ENCODE data around the gene ANKRD39.

The ANKRD39 gene

DNA sequence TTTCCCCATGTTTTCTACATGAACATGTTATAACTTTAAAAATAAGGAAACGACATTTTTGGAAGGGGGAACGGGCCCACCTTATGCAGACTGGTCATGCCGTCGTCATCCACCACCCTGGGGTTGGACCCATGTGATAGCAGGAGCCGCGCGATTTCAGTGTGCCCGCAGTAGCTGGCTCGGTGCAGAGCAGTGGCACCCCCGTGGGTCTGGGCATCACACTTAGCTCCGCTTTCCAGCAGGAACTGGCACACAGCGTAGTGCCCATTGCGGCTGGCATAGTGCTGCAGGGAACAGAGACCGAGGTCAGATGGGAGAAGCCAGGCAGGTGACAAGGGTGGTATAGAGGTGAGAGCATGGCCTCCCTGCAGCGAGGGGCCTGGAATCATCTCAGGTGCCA, 4.5 kb downstream of the ANKRD39 start:
- DNase-seq (ENCODE audit: low read depth): no peak

GRCh38 chr2:96852667-96853066, 5.1 kb downstream of the ANKRD39 start:
- DNase-seq (ENCODE audit: low read depth): no peak

GRCh38 chr2:96848264-96848663, 9.6 kb downstream of the ANKRD39 start:
- no peak for DNase-seq (ENCODE audit: low read depth)

- no peak for DNase-seq (ENCODE audit: low read depth)
Observed at GRCh38 chr2:96847586-96847985, 10.2 kb downstream of the ANKRD39 start.

- no peak for DNase-seq (ENCODE audit: low read depth)
Observed at GRCh38 chr2:96846825-96847224, 11.0 kb downstream of the ANKRD39 start.

DNA sequence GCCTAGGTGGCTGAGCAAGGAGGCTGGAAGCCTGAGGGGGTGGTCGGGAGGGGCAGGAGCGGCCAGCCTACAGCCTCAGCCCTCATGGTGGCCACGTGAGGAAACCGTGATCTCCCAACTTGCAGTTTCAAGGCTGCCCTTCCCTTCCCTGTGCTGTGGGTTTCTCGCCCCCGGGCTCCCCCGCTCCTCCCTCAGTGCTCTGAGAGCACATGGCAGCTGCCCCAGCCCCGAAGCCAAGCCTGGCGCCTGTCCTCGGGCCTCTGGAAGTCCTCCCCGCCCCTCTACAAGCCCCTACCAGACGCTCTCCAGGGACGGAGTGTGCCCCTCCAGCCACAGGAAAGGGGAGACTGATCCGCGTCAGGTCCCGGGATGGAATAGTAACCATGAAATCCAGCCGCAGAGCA, 13.4 kb downstream of the ANKRD39 start:
- DNase-seq (ENCODE audit: low read depth): no peak

GRCh38 chr2:96843538-96844268, 14.1 kb downstream of the ANKRD39 start, which contains the start of gene ANKRD23:
ANKRD23 (minus strand) TSS chr2:96844021; CDS start chr2:96843992, 29 bp downstream.
- no peak for DNase-seq (ENCODE audit: low read depth)

GRCh38 chr2:96842600-96842999, 15.2 kb downstream of the ANKRD39 start:
- DNase-seq (ENCODE audit: low read depth): no peak

DNA sequence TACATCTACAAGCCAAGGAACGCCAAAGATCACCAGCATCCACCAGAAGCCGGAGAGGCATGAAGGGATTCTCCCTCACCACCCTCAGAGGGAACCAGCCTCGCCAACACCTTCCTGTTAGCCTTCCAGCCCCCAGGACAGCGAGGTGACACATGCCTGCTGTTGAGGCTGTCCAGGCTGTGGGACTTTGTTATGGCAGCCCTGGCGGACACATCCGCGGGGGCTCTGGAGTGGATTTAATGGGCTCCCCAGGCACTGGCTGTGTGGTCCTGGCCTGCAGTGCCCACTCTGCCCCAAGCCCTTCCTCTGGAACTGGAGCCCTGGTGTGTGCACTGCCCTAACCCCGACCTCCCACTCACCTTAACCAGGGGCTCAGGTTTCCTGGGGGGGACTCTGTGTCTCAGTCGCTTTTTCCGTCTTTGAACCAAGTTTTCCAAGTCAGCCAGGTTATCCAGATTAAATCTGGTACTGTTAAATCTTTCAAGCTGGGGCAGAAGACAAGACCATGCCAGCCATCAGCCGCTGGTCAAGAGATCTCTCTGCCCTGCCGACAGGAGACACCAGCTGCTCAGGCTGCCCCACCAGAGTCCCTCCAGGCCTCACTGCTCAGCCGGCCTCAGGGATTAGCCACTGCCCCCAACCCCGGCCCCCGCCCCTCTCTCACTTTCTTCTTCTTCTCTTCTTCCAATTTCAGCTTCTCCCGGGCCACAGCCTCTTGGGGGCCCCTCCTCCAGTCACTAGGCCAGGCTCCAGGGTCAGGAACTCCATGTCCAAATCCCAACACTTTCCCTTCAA, 15.9 kb downstream of the ANKRD39 start:
- no peak for DNase-seq (ENCODE audit: low read depth)

GRCh38 chr2:96839875-96840850, 17.7 kb downstream of the ANKRD39 start:
- no peak for DNase-seq (ENCODE audit: low read depth)

- no peak for DNase-seq (ENCODE audit: low read depth)
Observed at GRCh38 chr2:96839293-96839874, 18.4 kb downstream of the ANKRD39 start.

DNA sequence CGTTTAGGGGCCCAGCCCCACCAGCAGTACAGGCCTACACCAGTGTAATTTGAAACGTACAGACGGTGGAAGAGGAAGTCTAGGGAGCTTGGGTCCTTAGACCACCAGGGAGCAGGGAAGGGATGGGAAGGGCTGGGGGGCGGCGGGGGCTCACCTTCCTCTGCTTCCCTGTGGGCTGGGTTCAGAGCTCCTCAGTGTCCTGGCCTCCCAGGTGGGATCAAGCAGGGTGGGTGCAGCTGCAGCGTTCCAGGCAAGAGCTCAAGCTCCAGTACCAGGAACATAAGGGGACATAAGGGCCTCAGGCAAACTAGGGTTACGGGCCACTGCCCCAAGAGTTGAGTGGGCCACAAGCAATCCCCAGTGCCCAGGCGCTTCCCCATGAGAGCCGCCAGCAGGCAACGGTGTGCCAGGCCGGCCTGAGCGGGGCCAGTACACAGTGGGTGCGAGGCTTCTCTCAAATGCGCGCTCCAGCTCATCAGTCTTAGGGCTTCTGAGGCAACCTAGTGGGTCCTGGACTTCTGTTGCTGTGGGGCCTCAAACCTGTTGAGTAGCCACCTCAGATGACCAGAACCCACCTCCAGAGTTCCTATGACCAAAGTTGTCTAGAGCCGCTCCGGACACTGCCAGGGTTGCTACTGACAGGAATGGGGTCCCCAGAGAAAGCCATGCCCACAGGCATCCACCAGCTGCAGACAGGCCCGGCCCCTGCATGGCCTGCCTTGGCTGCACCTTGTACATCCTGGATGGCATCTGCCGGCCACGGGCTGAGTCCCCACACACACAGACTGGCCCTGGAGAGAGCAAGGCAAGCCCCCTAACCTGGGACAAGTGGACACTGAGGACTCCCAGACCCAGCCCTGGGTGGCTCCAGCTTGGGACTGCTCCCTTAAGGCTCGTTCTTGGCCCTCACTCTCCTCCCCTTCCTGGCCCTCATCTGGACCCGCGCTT, 19.2 kb downstream of the ANKRD39 start:
- DNase-seq (ENCODE audit: low read depth): no peak

GRCh38 chr2:96837575-96837974, 20.2 kb downstream of the ANKRD39 start:
- no peak for DNase-seq (ENCODE audit: low read depth)

GRCh38 chr2:96835830-96836229, 22.0 kb downstream of the ANKRD39 start:
- no peak for DNase-seq (ENCODE audit: low read depth)

GRCh38 chr2:96832754-96833507, 24.9 kb downstream of the ANKRD39 start:
- DNase-seq (ENCODE audit: low read depth): no peak

- no peak for DNase-seq (ENCODE audit: low read depth)
Observed at GRCh38 chr2:96832408-96832753, 25.4 kb downstream of the ANKRD39 start.

GRCh38 chr2:96831679-96832078, 26.1 kb downstream of the ANKRD39 start:
- DNase-seq (ENCODE audit: low read depth): no peak

DNA sequence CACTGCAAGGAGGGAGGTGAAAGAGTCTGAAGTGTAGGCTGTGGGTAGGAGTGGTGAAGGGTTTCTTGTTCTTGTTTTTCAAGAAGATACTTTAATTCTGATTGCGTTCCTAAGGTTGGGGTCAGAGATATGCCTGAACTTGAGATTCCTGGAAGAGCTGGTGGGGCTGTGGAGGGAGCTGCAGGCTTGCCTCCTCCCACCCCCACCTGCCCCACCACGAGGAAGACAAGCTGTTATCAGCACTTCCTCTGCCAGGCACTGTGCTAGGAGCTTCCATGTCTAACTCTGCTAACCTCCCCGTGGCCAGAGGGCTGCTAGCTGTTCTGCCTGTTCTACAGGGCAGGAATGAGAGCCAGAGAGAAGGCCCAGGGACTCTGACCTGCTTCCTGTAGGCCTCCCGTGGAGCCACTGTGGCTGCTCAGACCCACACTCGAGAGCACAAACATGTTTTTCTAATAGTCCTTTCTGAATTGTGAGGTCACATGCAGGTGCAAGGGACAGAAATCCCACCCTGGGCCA, 27.7 kb downstream of the ANKRD39 start:
- DNase-seq (ENCODE audit: low read depth): no peak

DNA sequence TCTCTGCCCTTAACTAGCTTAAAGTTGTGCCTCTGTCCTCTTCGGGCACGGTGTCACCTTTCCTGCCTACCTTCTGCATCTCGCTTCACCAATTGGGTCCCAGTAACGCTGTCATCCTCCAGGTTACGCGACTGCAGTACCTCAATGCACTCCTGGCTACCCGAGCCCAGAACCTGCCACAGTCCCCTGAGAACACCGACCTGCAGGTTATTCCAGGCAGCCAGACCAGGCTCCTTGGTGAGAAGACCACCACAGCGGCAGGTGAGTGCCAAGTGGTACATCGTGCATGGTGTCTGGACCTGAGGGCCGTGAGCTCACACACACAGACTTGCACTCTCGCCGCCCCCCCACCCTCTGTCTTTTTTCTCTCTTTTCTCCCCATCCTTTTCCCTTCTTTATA, 28.9 kb downstream of the ANKRD39 start:
- DNase-seq (ENCODE audit: low read depth): no peak

DNA sequence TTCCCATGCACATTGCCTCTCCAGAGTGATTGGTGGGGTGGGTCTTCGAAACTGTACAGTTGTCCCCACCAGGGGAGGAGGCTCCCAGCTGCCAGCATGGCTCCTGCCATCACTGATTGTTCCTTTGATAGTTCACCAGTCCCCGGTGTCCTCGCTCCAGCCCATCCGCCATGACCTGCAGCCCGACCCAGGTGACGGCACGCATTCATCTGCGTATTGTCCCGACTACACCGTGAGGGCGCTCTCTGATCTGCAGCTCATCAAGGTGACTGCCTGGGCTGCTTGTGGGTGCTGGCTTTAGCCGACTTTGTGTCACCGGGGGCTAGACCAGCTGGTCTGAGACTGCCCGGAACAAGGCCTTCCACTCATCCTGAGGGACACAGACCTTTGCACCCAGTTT, 29.4 kb downstream of the ANKRD39 start:
- DNase-seq (ENCODE audit: low read depth): no peak
